Activated CD4-positive, CD25-positive, alpha-beta regulatory T cell treated with anti-CD3 and anti-CD28 coated beads, Interleukin-2, amount 50 U/mL, for 24 hours (primary cell): Measurements from ENCODE around the gene ASIC2.
A peak's percentile ranks its signal among the peaks of the same experiment; 100 is the strongest.
"Not testable (repeated sequence)": the region's sequence is repeated elsewhere in the genome, so short reads cannot be mapped to it uniquely, and the experiment has no call there.

Source experiments
- ATAC-seq, 2 donors: fragments of 150-1000 bp; cut with Tn5 transposase; one replicate each; pipeline ENCODE4 v1.10.0; 2021; ENCODE audit warnings: mild to moderate bottlenecking in 1 of 2, moderate library complexity in 1 of 2

ASIC2 gene

GRCh38 chr17:33015716-33016346, 277.3 kb downstream of the ASIC2 start:
- no peak for ATAC-seq

- no peak for ATAC-seq
Observed at GRCh38 chr17:33014751-33015150, 278.3 kb downstream of the ASIC2 start.

GRCh38 chr17:33013596-33014375, 279.3 kb downstream of the ASIC2 start:
- ATAC-seq = no peak

GRCh38 chr17:33012522-33013033, 280.5 kb downstream of the ASIC2 start:
- no peak for ATAC-seq

- ATAC-seq = no peak
Observed at GRCh38 chr17:33009636-33010035, 283.5 kb downstream of the ASIC2 start.

GRCh38 chr17:33007186-33007585, 285.9 kb downstream of the ASIC2 start:
- ATAC-seq = no peak

GRCh38 chr17:33002246-33002645, 290.8 kb downstream of the ASIC2 start:
- ATAC-seq = no peak

GRCh38 chr17:32998887-32999228, 294.2 kb downstream of the ASIC2 start:
- ATAC-seq = no peak

GRCh38 chr17:32998111-32998886, 294.8 kb downstream of the ASIC2 start:
- ATAC-seq = no peak

- peak in 1 of 2 donors; percentile 25 for ATAC-seq
Observed at GRCh38 chr17:32995416-32996045, 297.6 kb downstream of the ASIC2 start.

- no peak for ATAC-seq
Observed at GRCh38 chr17:32993977-32994376, 299.1 kb downstream of the ASIC2 start.

- no peak for ATAC-seq
Observed at GRCh38 chr17:32992321-32993033, 300.6 kb downstream of the ASIC2 start.

- no peak for ATAC-seq
Observed at GRCh38 chr17:32988481-32989101, 304.5 kb downstream of the ASIC2 start.

GRCh38 chr17:32987868-32988267, 305.2 kb downstream of the ASIC2 start:
- not testable (repeated sequence) for ATAC-seq

- ATAC-seq = not testable (repeated sequence)
Observed at GRCh38 chr17:32987453-32987805, 305.7 kb downstream of the ASIC2 start.

- ATAC-seq = no peak
Observed at GRCh38 chr17:32985050-32985756, 307.9 kb downstream of the ASIC2 start.

GRCh38 chr17:32981611-32982010, 311.5 kb downstream of the ASIC2 start:
- ATAC-seq = not testable (repeated sequence)

GRCh38 chr17:32980230-32980629, 312.9 kb downstream of the ASIC2 start:
- no peak for ATAC-seq

GRCh38 chr17:32976605-32977004, 316.5 kb downstream of the ASIC2 start:
- ATAC-seq = no peak

GRCh38 chr17:32976131-32976530, 317.0 kb downstream of the ASIC2 start:
- no peak for ATAC-seq

GRCh38 chr17:32971171-32971570, 321.9 kb downstream of the ASIC2 start:
- peak; percentile 25 to 45 for ATAC-seq
